Caco-2 (cell line): ENCODE data around the gene CYB5A. TPM values are rescaled to one million over a fixed set of nuclear protein-coding genes. Genes with fewer than 3 reads are reported as not detected.

Experiments
- BruUV-seq: library from RNA; stranded (reverse); fragments of 400-500 nt; replicated peaks from 2 replicates; lab custom pipeline; 2021; lab: Mats Ljungman, UMichigan
- CTCF ChIA-PET: fragments of 300-600 bp; sonication (Branson Sonifier 250); formaldehyde crosslinking; loops from one replicate; lab custom pipeline; 2022; ENCODE audit warnings: antibody characterized with exemption; lab: Charles Lee
- POLR2A ChIA-PET: fragments of 300-600 bp; sonication (Branson Sonifier 250); formaldehyde crosslinking; loops from one replicate; lab custom pipeline; 2022; ENCODE audit warnings: antibody characterized with exemption; lab: Charles Lee
- DNase-seq, 2 experiments: peaks; one replicate each; pipeline versions ENCODE4 v3.0.0 to v3.0.0-alpha.2; 2020 to 2022
- H3K27me3 ChIP-seq: replicated peaks from 2 replicates; pipeline ENCODE4 v1.6.0; 2011; ENCODE audit warnings: low read length; ENCODE audit not compliant: control insufficient read depth, insufficient read depth
- H3K36me3 ChIP-seq: 2 replicates; pipeline ENCODE4 v1.5.1; 2011; ENCODE audit warnings: low read length; ENCODE audit not compliant: control insufficient read depth, insufficient read depth
- H3K4me1 ChIP-seq: fragments of 250-450 bp; sonication (Bioruptor Pico); 2 replicates; pipeline ENCODE4 v1.5.1; 2020; ENCODE audit warnings: mild to moderate bottlenecking
- H3K4me3 ChIP-seq: 2 replicates; pipeline ENCODE4 v1.5.1; 2011; ENCODE audit warnings: low read depth, mild to moderate bottlenecking, control low read depth, low read length
- H3K9me3 ChIP-seq: fragments of 250-450 bp; sonication (Bioruptor Pico); 2 replicates; pipeline ENCODE4 v1.5.1; 2020; ENCODE audit warnings: mild to moderate bottlenecking, moderate library complexity
- H3K27ac Mint-ChIP-seq: one replicate; pipeline ENCODE4 v1.8.0; 2022; ENCODE audit warnings: mixed read lengths; ENCODE audit not compliant: unreplicated experiment
- H3K27me3 Mint-ChIP-seq: one replicate; pipeline ENCODE4 v1.8.0; 2022; ENCODE audit warnings: mixed read lengths; ENCODE audit not compliant: insufficient read depth, unreplicated experiment
- H3K36me3 Mint-ChIP-seq: one replicate; pipeline ENCODE4 v1.8.0; 2022; ENCODE audit warnings: mild to moderate bottlenecking, mixed read lengths; ENCODE audit not compliant: insufficient read depth, unreplicated experiment
- H3K4me1 Mint-ChIP-seq: one replicate; pipeline ENCODE4 v1.8.0; 2022; ENCODE audit warnings: low read depth, mixed read lengths; ENCODE audit not compliant: unreplicated experiment
- H3K4me3 Mint-ChIP-seq: one replicate; pipeline ENCODE4 v1.8.0; 2022; ENCODE audit warnings: mild to moderate bottlenecking, moderate library complexity, mixed read lengths; ENCODE audit not compliant: unreplicated experiment
- H3K9me3 Mint-ChIP-seq: one replicate; pipeline ENCODE4 v1.8.0; 2022; ENCODE audit warnings: mixed read lengths; ENCODE audit not compliant: unreplicated experiment
- CTCF ChIP-seq, 2 experiments: fragments of 200-600 bp in 1 of 2; IDR thresholded peaks; 1 replicate in 1 of 2; 2 replicates in 1 of 2; pipeline versions ENCODE4 v1.5.1 to v1.8.0; 2011 to 2022; ENCODE audit warnings: antibody characterized with exemption in 1 of 2, control low read depth in 1 of 2, inconsistent platforms in 1 of 2, low read depth in 1 of 2, low read length in 1 of 2, mild to moderate bottlenecking in 1 of 2, moderate library complexity in 1 of 2; ENCODE audit not compliant: insufficient read depth in 1 of 2, severe bottlenecking in 1 of 2, unreplicated experiment in 1 of 2
- intact Hi-C: fragments of 100-400 bp; cut with micrococcal nuclease; formaldehyde crosslinking; loops from one replicate; pipeline ENCODE4 v1.10.0; 2022; ENCODE audit not compliant: unreplicated experiment
- total RNA-seq: library from RNA; stranded (reverse); gene quantifications from 2 replicates; pipeline ENCODE4 v1.2.3, GENCODE V29; 2022

CYB5A gene
- total RNA-seq, 1 experiment from 2014 or later: 103 TPM

- no peaks in the 10 kb centered on the region for H3K36me3 ChIP-seq
- peaks cover 12% of the 10 kb centered on the region for H3K4me1 ChIP-seq
- no peak for DNase-seq
- Mint-ChIP-seq H3K4me3 (no peak overlapping the region), H3K27me3 (no peaks in the 10 kb centered on the region), H3K36me3 (no peaks in the 10 kb centered on the region), H3K4me1 (peaks cover 8% of the 10 kb centered on the region), H3K27ac (peak overlapping the region; percentile 48), H3K9me3 (peaks cover 23% of the 10 kb centered on the region)
- H3K9me3 ChIP-seq: no peaks in the 10 kb centered on the region
- intact Hi-C loops: no loop called here
- CTCF ChIA-PET: no interaction called here
- H3K27me3 ChIP-seq: no peaks in the 10 kb centered on the region
- no peak overlapping the region for H3K4me3 ChIP-seq
- no TSS peak for BruUV-seq
- POLR2A ChIA-PET: no interaction called here
- TF ChIP-seq CTCF (IDR thresholded peaks at IDR 0.05; ENCODE audit: insufficient read depth in 1 of 2, low read depth in 1 of 2, low read length in 1 of 2, severe bottlenecking in 1 of 2, unreplicated experiment in 1 of 2): no peak
Observed at GRCh38 chr18:74314759-74315463, 23.1 kb upstream of the CYB5A start.

- no peak for DNase-seq
- Mint-ChIP-seq H3K27ac (no peak overlapping the region), H3K36me3 (no peaks in the 10 kb centered on the region), H3K9me3 (peaks cover 26% of the 10 kb centered on the region), H3K27me3 (no peaks in the 10 kb centered on the region), H3K4me3 (no peak overlapping the region), H3K4me1 (peaks cover 8% of the 10 kb centered on the region)
- Histone ChIP-seq H3K27me3 (no peaks in the 10 kb centered on the region), H3K36me3 (no peaks in the 10 kb centered on the region), H3K4me1 (no peaks in the 10 kb centered on the region), H3K4me3 (no peak overlapping the region), H3K9me3 (no peaks in the 10 kb centered on the region)
- TF ChIP-seq CTCF (IDR thresholded peaks at IDR 0.05; ENCODE audit: insufficient read depth in 1 of 2, low read depth in 1 of 2, low read length in 1 of 2, severe bottlenecking in 1 of 2, unreplicated experiment in 1 of 2): no peak
- ChIA-PET CTCF (interaction anchor here (1.2 kb wide), 1 partner anchor 31 kb away, joined by 4 read pairs; no protein-coding TSS in a partner anchor), POLR2A (no interaction called here)
- BruUV-seq: no TSS peak
- intact Hi-C loops: no loop called here
Observed at GRCh38 chr18:74311000-74311399, 19.2 kb upstream of the CYB5A start.

GRCh38 chr18:74310411-74310810 is 18.6 kb upstream of the CYB5A start:
- no TSS peak for BruUV-seq
- peak in 1 of 2 experiments; percentile 14 for DNase-seq
- POLR2A ChIA-PET: no interaction called here
- TF ChIP-seq CTCF (IDR thresholded peaks at IDR 0.05; ENCODE audit: insufficient read depth in 1 of 2, low read depth in 1 of 2, low read length in 1 of 2, severe bottlenecking in 1 of 2, unreplicated experiment in 1 of 2): no peak
- peak overlapping the region; percentile 7 for H3K27ac Mint-ChIP-seq
- Histone ChIP-seq H3K4me1 (no peaks in the 10 kb centered on the region), H3K9me3 (no peaks in the 10 kb centered on the region), H3K36me3 (no peaks in the 10 kb centered on the region), H3K4me3 (no peak overlapping the region), H3K27me3 (no peaks in the 10 kb centered on the region)
- no peaks in the 10 kb centered on the region for H3K36me3 Mint-ChIP-seq
- intact Hi-C loops: no loop called here
- H3K4me3 Mint-ChIP-seq: no peak overlapping the region
- peaks cover 26% of the 10 kb centered on the region for H3K9me3 Mint-ChIP-seq
- no peaks in the 10 kb centered on the region for H3K27me3 Mint-ChIP-seq
- CTCF ChIA-PET: interaction anchor here (1.2 kb wide), 1 partner anchor 32 kb away, joined by 4 read pairs; no protein-coding TSS in a partner anchor
- H3K4me1 Mint-ChIP-seq: peaks cover 8% of the 10 kb centered on the region
